ENCODE results near the gene SMCO2. TPM values are rescaled to one million over a fixed set of nuclear protein-coding genes. Genes with fewer than 3 reads are reported as not detected.

The SMCO2 gene
- total and polyA plus RNA-seq, 2 of the 4 experiments (the other 2 are of a cell fraction): 0.19 TPM; not detected in 1

GRCh38 chr12:27449026-27449425 lies 2.5 kb downstream of the SMCO2 start:
- H3K4ac ChIP-seq (ENCODE audit: low read depth, low read length): no peak overlapping the region
- ChIA-PET CTCF (no interaction called here), POLR2A (ENCODE audit: unreplicated experiment) (no interaction called here)
- H3K27ac ChIP-seq (ENCODE audit: insufficient read depth, low read length): no peak overlapping the region
- H3K4me1 ChIP-seq (ENCODE audit: control insufficient read depth, insufficient read depth, low read length): no peaks in the 10 kb centered on the region
- in situ Hi-C loops (cut with MboI; ENCODE audit: low sequenced_read_pairs): no loop called here
- H3K18ac ChIP-seq (ENCODE audit: low read depth, low read length): no peak overlapping the region
- no peak overlapping the region for H2AK9ac ChIP-seq (replicated peaks; ENCODE audit: low read depth, low read length, poor library complexity)
- no peak overlapping the region for H4K91ac ChIP-seq (ENCODE audit: insufficient read depth, low read depth, low read length)
- no peak overlapping the region for H2BK20ac ChIP-seq (ENCODE audit: low read depth, low read length)
- no peaks in the 10 kb centered on the region for H3K9me1 ChIP-seq (ENCODE audit: insufficient read depth, low read length)
- no peaks in the 10 kb centered on the region for H3K79me1 ChIP-seq (ENCODE audit: low read depth in 1 of 2, low read length in 2 of 2)
- DNase-seq: no peak
- H3K9me3 ChIP-seq (ENCODE audit: control insufficient read depth, insufficient read depth, low read length): 0 out of 2 replicates have a peak, but pooled peaks cover 5% of the 10 kb centered on the region
- no peak overlapping the region for H4K5ac ChIP-seq (ENCODE audit: low read depth, low read length)
- H2BK15ac ChIP-seq (ENCODE audit: low read depth, low read length): no peak overlapping the region
- no peaks in the 10 kb centered on the region for H4K20me1 ChIP-seq (ENCODE audit: insufficient read depth, low read length)
- no peak overlapping the region for H3K9ac ChIP-seq (ENCODE audit: low read depth, low read length)
- ATAC-seq (ENCODE audit: low read depth): no peak
- no peak overlapping the region for H3K56ac ChIP-seq (ENCODE audit: extremely low read depth, insufficient read depth, low read length)
- dilution Hi-C loops (cut with HindIII; ENCODE audit: low sequenced_read_pairs, unreplicated experiment): no loop called here
- intact Hi-C loops (cut with micrococcal nuclease): no loop called here
- no peak overlapping the region for H2AFZ ChIP-seq (replicated peaks; ENCODE audit: low read length, poor library complexity)
- H2AK5ac ChIP-seq (ENCODE audit: low read depth, low read length): no peak overlapping the region
- H3K36me3 ChIP-seq (ENCODE audit: control insufficient read depth, insufficient read depth, low read length): no peaks in the 10 kb centered on the region
- no peak overlapping the region for H4K8ac ChIP-seq (ENCODE audit: low read depth in 2 of 2, low read length in 2 of 2)
- no peak overlapping the region for H3K23ac ChIP-seq (ENCODE audit: low read depth, low read length)
- no peak overlapping the region for H3K14ac ChIP-seq (replicated peaks; ENCODE audit: low read depth, low read length)
- H3K4me2 ChIP-seq (ENCODE audit: low read depth, low read length): no peak overlapping the region
- no TSS peak for BruUV-seq (replicated peaks)
- no peak overlapping the region for H2BK120ac ChIP-seq (ENCODE audit: low read depth, low read length)
- WGBS, 2 experiments (ENCODE audit: extremely low coverage in 2 of 2, insufficient read length in 1 of 2): 100% methylated on average over 3 of the region's 6 CpGs; no CpG with 5 or more reads in 1 of the 2 experiments
- H3K4me3 ChIP-seq (ENCODE audit: insufficient read depth, low read depth, low read length): no peak overlapping the region
- H2BK5ac ChIP-seq (ENCODE audit: low read depth, low read length, poor library complexity, severe bottlenecking): no peak overlapping the region
- no peaks in the 10 kb centered on the region; the same call in 1 of the 2 replicates for H3K27me3 ChIP-seq (ENCODE audit: control insufficient read depth, insufficient read depth, low read length)
- no peak for TF ChIP-seq RFX5 (IDR thresholded peaks at IDR 0.05; ENCODE audit: low read depth, low read length)
- TF ChIP-seq MAFK (IDR thresholded peaks at IDR 0.05; ENCODE audit: low read depth, low read length): no peak
- no peak for TF ChIP-seq CHD1 (IDR thresholded peaks at IDR 0.05; ENCODE audit: low read depth, low read length)
- TF ChIP-seq RCOR1 (IDR thresholded peaks at IDR 0.05; ENCODE audit: insufficient replicate concordance, low read length): no peak
- no peak for TF ChIP-seq POLR2A (IDR thresholded peaks at IDR 0.05; ENCODE audit: low read depth, low read length)
- TF ChIP-seq CTCF (conservative IDR thresholded peaks at IDR 0.05; ENCODE audit: low read depth, low read length): no peak
- TF ChIP-seq RAD21 (IDR thresholded peaks at IDR 0.05; ENCODE audit: low read length): no peak
- TF ChIP-seq FOS (IDR thresholded peaks at IDR 0.05; ENCODE audit: low read depth, low read length): no peak
- no peak for TF ChIP-seq CEBPB (IDR thresholded peaks at IDR 0.05; ENCODE audit: low read depth, low read length)
- no peak for TF ChIP-seq BHLHE40 (IDR thresholded peaks at IDR 0.05; ENCODE audit: low read depth, low read length)
- no peak for TF ChIP-seq MAZ (IDR thresholded peaks at IDR 0.05; ENCODE audit: borderline replicate concordance, low read depth, low read length)
- no peak for TF ChIP-seq SMC3 (IDR thresholded peaks at IDR 0.05; ENCODE audit: low read depth, low read length)
- TF ChIP-seq USF2 (IDR thresholded peaks at IDR 0.05; ENCODE audit: low read depth, low read length): no peak
- no peak for TF ChIP-seq ELK1 (IDR thresholded peaks at IDR 0.05; ENCODE audit: borderline replicate concordance, low read depth, low read length)
- no peak for TF ChIP-seq NFE2L2 (IDR thresholded peaks at IDR 0.05; ENCODE audit: low read depth, low read length)
- no peak for TF ChIP-seq MXI1 (IDR thresholded peaks at IDR 0.05; ENCODE audit: borderline replicate concordance, low read depth, low read length)
